Transverse colon (tissue), 3 donors: ENCODE data around the gene CALHM2.

ENCODE experiments used
- CTCF ChIP-seq, 5 experiments: fragments of 200-600 bp in 3 of 5; fragments of 450-650 bp in 2 of 5; sonication (generic) in 3 of 5; IDR thresholded peaks; 1 replicate in 2 of 5; 2 replicates in 3 of 5; pipeline ENCODE4 v1.5.1; 2016 to 2017; ENCODE audit warnings: antibody characterized with exemption in 5 of 5, inconsistent platforms in 3 of 5, mild to moderate bottlenecking in 2 of 5, moderate library complexity in 1 of 5
- EP300 ChIP-seq: sonication (generic); formaldehyde crosslinking; IDR thresholded peaks from one replicate; pipeline ENCODE4 v1.6.1; 2017; ENCODE audit warnings: antibody characterized with exemption, low read depth

DNA sequence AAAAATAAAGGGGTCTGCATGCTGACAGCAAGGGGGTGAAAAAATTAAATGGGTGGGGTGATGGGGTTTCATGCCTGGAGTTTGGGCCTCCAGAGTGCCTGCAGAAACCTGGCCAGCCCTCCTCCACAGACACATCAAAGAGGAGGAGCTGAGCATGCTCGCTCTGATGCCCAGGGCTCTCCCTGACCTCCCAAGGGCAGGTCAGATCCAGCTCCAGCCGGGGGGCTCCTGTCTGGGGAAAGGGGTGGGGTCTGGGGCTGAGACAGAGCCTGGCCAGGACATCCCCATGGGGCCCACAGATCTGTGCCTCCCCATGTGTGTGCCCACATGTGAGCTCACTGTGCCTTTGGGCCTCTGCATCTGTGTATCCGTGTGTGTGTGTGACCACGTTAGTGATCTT is 7.4 kb upstream of the CALHM2 start:
- TF ChIP-seq CTCF (IDR thresholded peaks at IDR 0.05) (no peak), EP300 (no peak)
